ENCODE measurements around the gene REPS1. TPM values are rescaled to one million over a fixed set of nuclear protein-coding genes. Genes with fewer than 3 reads are reported as not detected.

REPS1 gene
- total and polyA plus RNA-seq, 2 of the 13 experiments (the other 11 are each of a cell fraction or from before 2014, with no cell fraction given): 36.4 to 38.3 TPM

- ChIA-PET CTCF (ENCODE audit: low intra/inter-chr PET ratio, low total read pairs) (no interaction called here), POLR2A (no interaction called here)
- BruUV-seq (replicated peaks): no TSS peak
- FAIRE-seq: no peak
- in situ Hi-C loops (cut with HindIII; ENCODE audit: extremely low pct_ligation_motif_present, low pct_unique_long_range_greater_than_20kb) (no loop called here), intact Hi-C loops (cut with micrococcal nuclease; ENCODE audit: unreplicated experiment) (no loop called here)
- H3K27ac ChIP-seq (ENCODE audit: extremely low read length, insufficient read depth, low read length): no peak overlapping the region
- TF ChIP-seq SOX5 (CRISPR knock-in tag; IDR thresholded peaks at IDR 0.05; ENCODE audit: borderline replicate concordance) (no peak), PLRG1 (conservative IDR thresholded peaks at IDR 0.05) (no peak), ZFY (CRISPR knock-in tag; IDR thresholded peaks at IDR 0.05) (no peak)
- peaks cover 15% of the 10 kb centered on the region for H4K20me1 ChIP-seq (ENCODE audit: insufficient read depth, low read length)
- peaks cover 92% of the 10 kb centered on the region for H3K79me2 ChIP-seq (ENCODE audit: insufficient read depth, low read length)
- H2AFZ ChIP-seq (ENCODE audit: low read length): no peak overlapping the region
- no peak for DNase-seq (ENCODE audit: low spot score)
- no peak for ATAC-seq
- no peaks in the 10 kb centered on the region for H3K27me3 ChIP-seq (ENCODE audit: control insufficient read depth in 1 of 2, insufficient read depth in 2 of 2, low read length in 2 of 2)
- no peak overlapping the region for H3K4me3 ChIP-seq (replicated peaks in 1 of 3; ENCODE audit: insufficient read depth in 1 of 3, low read depth in 2 of 3, low read length in 3 of 3)
- H3K9me3 ChIP-seq (ENCODE audit: low read length): no peaks in the 10 kb centered on the region
- H3K4me1 ChIP-seq (ENCODE audit: insufficient read depth, low read length): peaks cover 48% of the 10 kb centered on the region
- H3K9ac ChIP-seq (ENCODE audit: insufficient read depth, low read depth, low read length): no peak overlapping the region
- no peak overlapping the region for H3K4me2 ChIP-seq (ENCODE audit: low read depth, low read length)
- 92% methylated on average over 2 of the region's 2 CpGs for WGBS (ENCODE audit: low lambda C conversion rate)
- H3K36me3 ChIP-seq (replicated peaks in 1 of 2; ENCODE audit: control insufficient read depth in 1 of 2, insufficient read depth in 2 of 2, low read length in 2 of 2): no peaks in the 10 kb centered on the region
These were observed 6.6 kb downstream of the REPS1 start for GRCh38 chr6:138981416-138981815.

- no peak overlapping the region for H3K4me2 ChIP-seq (ENCODE audit: low read depth, low read length)
- 93% methylated on average over 5 of the region's 5 CpGs for WGBS (ENCODE audit: low lambda C conversion rate)
- no peaks in the 10 kb centered on the region for H3K9me3 ChIP-seq (ENCODE audit: low read length)
- ATAC-seq (no peak), FAIRE-seq (no peak), DNase-seq (ENCODE audit: low spot score) (no peak)
- peaks cover 90% of the 10 kb centered on the region for H3K79me2 ChIP-seq (ENCODE audit: insufficient read depth, low read length)
- H4K20me1 ChIP-seq (ENCODE audit: insufficient read depth, low read length): peaks cover 8% of the 10 kb centered on the region; the same call in 1 of the 2 replicates
- TF ChIP-seq ZNF142 (CRISPR knock-in tag; IDR thresholded peaks at IDR 0.05): no peak
- TF ChIP-seq ELF3 (CRISPR knock-in tag; IDR thresholded peaks at IDR 0.05): no peak
- TF ChIP-seq ZNF451 (CRISPR knock-in tag; IDR thresholded peaks at IDR 0.05): no peak
- no peak for TF ChIP-seq STAG1 (CRISPR knock-in tag; IDR thresholded peaks at IDR 0.05)
- no peak for TF ChIP-seq U2AF2 (IDR thresholded peaks at IDR 0.05; ENCODE audit: low read depth, low read length)
- no peak for TF ChIP-seq HOXA5 (CRISPR knock-in tag; IDR thresholded peaks at IDR 0.05)
- TF ChIP-seq SMAD3 (CRISPR knock-in tag; IDR thresholded peaks at IDR 0.05): no peak
- TF ChIP-seq ZNF350 (CRISPR knock-in tag; IDR thresholded peaks at IDR 0.05; ENCODE audit: borderline replicate concordance, low read depth): no peak
- no peak overlapping the region for H3K4me3 ChIP-seq (replicated peaks in 1 of 3; ENCODE audit: insufficient read depth in 1 of 3, low read depth in 2 of 3, low read length in 3 of 3)
- peaks cover 34% of the 10 kb centered on the region for H3K4me1 ChIP-seq (ENCODE audit: insufficient read depth, low read length)
- ChIA-PET CTCF (ENCODE audit: low intra/inter-chr PET ratio, low total read pairs) (no interaction called here), POLR2A (no interaction called here)
- H3K36me3 ChIP-seq (replicated peaks in 1 of 2; ENCODE audit: control insufficient read depth in 1 of 2, insufficient read depth in 2 of 2, low read length in 2 of 2): no peaks in the 10 kb centered on the region
- no TSS peak for BruUV-seq (replicated peaks)
- no peaks in the 10 kb centered on the region for H3K27me3 ChIP-seq (ENCODE audit: control insufficient read depth in 1 of 2, insufficient read depth in 2 of 2, low read length in 2 of 2)
- in situ Hi-C loops (cut with HindIII; ENCODE audit: extremely low pct_ligation_motif_present, low pct_unique_long_range_greater_than_20kb): no loop called here
- no peak overlapping the region for H2AFZ ChIP-seq (ENCODE audit: low read length)
- intact Hi-C loops (cut with micrococcal nuclease; ENCODE audit: unreplicated experiment): no loop called here
- no peak overlapping the region for H3K9ac ChIP-seq (ENCODE audit: insufficient read depth, low read depth, low read length)
- H3K27ac ChIP-seq (ENCODE audit: extremely low read length, insufficient read depth, low read length): no peak overlapping the region
These were observed 8.0 kb downstream of the REPS1 start for GRCh38 chr6:138979813-138980668.
